ENCODE results near the gene SLC6A8.

Gene SLC6A8

GRCh38 chrX:153648358-153649177 lies 39.2 kb upstream of the SLC6A8 start:
- no peak for DNase-seq (ENCODE audit: low spot score)
- no peak for FAIRE-seq

GRCh38 chrX:153649178-153649914 lies 38.4 kb upstream of the SLC6A8 start:
- FAIRE-seq (no peak), DNase-seq (ENCODE audit: low spot score) (peak; percentile 4)

DNA sequence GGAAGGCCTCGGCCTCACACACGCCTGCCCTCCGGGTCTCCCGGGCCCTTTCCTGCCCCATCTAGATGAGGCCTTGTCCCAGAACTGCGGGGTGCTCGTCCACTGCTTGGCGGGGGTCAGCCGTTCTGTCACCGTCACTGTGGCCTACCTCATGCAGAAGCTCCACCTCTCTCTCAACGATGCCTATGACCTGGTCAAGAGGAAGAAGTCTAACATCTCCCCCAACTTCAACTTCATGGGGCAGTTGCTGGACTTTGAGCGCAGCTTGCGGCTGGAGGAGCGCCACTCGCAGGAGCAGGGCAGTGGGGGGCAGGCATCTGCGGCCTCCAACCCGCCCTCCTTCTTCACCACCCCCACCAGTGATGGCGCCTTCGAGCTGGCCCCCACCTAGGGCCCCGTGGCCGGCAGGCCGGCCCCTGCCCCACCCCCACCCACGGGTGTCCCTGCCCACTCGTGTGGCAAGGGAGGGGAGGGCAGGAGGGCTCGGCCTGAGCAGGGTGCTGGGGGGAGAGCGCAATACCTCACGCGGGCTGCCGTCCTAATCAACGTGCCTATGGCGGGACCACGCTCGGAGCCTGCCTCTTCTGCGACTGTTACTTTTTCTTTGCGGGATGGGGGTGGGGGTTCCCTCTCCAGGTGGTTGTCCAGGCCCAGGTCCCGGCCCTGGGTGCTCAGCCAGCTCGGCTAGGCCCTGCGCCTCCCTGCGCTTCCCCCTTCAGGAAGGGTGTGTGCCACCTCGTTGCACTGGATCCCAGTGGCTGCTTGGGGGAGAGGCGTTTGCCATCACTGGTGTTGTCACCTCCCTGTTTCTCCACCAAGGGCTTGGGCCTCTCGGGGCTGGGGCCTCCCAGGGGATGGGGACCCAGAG lies 37.6 kb upstream of the SLC6A8 start:
- no peak for FAIRE-seq

DNA sequence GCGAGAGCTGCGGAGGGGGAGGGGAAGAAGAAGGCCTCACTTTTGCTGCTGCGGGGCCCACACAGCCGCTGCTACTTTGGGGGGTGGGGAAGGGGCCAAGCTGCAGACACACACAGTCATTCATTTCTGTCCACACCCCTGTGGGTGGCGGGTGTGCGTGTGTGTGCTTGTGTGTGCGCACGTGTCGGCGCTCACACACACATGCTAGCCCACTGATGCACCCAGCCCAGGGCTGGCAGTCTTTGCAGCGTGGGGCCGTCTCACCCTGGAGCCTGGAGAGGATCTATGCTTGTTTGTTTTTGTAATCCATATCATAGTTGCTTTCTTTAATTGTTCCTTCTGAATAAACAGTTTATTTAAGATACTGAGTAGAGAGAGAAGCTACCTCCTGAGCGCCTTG lies 36.8 kb upstream of the SLC6A8 start:
- DNase-seq (ENCODE audit: low spot score) (no peak), FAIRE-seq (no peak)

More for the DNA sequence above, 37.6 kb upstream of the SLC6A8 start:
- no peak for DNase-seq (ENCODE audit: low spot score)

GRCh38 chrX:153651540-153652079 lies 36.1 kb upstream of the SLC6A8 start:
- no peak for FAIRE-seq
- DNase-seq (ENCODE audit: low spot score), result no peak

DNA sequence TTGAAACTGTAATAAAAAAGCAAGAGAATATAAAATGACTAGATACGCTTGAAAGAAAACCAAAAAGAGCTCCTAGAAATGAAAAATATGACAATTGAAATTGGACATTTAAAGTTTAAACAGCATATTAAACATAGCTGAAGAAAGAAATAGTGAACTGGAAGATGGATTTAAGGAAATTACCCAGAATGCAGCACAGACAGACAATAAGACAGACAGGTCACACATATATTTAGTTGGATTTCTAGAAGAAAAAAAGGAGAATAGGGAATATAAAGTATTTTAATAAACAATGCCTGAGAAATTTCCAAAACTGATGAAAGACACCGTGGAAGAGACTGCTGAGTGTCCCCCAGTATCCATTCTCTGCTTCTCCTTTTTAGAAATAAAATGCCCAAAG lies 34.2 kb upstream of the SLC6A8 start:
- no peak for DNase-seq (ENCODE audit: low spot score)
- no peak for FAIRE-seq

DNA sequence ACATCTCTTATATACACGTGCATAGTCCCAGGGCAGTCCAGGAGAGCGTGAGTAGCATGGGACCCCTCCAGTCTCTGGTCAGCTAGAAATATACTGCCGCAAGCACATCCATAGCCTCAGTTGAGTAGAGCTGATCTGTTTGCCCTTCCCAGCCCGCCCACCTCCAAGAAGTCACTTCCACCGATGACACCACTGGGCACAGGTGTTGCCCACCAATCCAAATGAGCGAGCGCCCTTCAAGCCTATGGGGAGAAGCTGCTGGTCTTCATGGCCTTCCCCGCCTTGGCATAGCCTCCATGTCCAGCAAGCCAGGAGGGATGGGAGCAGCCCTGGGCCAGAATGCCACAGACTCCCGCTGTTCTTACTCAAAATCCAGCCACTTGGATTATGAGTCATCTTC lies 30.6 kb upstream of the SLC6A8 start:
- DNase-seq (ENCODE audit: low spot score) (no peak), FAIRE-seq (no peak)

DNA sequence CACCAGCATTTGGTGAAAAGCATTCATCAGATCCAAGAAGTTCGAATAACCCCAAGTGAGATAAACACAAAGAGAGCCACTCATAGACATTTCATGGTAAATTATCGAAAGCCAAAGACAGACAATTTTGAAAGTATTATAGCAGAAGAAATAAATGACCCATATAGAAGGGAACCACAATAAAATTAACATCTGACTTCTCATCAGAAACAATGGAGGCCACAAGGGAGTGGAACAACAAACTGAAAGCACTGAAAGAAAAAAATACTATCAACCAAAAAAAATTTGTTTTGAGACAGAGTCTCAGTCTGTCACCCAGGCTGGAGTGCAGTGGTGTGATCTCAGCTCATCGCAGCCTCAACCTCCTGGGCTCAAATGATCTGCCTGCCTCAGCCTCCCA lies 28.5 kb upstream of the SLC6A8 start:
- FAIRE-seq (no peak), DNase-seq (ENCODE audit: low spot score) (no peak)

GRCh38 chrX:153662266-153662665 lies 25.5 kb upstream of the SLC6A8 start:
- DNase-seq (ENCODE audit: low spot score), result peak; percentile 14
- no peak for FAIRE-seq

DNA sequence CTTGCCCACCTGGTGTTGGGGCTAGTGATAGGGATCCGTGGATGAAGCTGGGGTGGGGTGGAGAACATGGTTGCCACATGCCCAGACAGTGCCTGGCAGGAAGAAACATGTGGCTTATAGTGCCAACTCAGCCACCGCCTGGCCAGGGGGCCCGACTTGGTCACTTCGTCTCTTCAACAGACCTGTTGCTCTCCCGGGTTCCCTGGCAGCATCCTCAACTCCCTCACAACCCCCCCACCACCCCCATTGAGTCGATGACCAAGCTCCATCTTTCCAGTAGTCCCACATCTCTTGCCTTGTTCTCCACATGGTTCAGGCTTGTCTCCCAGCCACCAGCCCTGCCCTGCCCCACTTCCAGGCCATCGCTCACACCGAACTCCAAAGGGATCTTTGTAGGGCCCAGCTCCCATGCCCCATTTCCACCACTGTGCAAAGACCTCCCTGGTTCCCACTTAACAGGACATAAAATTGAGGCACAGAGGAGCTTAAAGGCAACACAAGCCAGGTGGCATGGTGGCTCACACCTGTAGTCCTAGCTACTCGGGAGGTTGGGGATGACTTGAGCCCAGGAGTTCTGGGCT lies 21.9 kb upstream of the SLC6A8 start:
- FAIRE-seq, result no peak
- no peak for DNase-seq (ENCODE audit: low spot score)

- DNase-seq (ENCODE audit: low spot score) (no peak), FAIRE-seq (no peak)
These were observed 20.3 kb upstream of the SLC6A8 start for GRCh38 chrX:153667281-153667955.

- FAIRE-seq (no peak), DNase-seq (ENCODE audit: low spot score) (peak; percentile 51)
These were observed 19.8 kb upstream of the SLC6A8 start for GRCh38 chrX:153667956-153668396.

GRCh38 chrX:153668423-153669173 lies 19.1 kb upstream of the SLC6A8 start:
- no peak for DNase-seq (ENCODE audit: low spot score)
- FAIRE-seq, result no peak

DNA sequence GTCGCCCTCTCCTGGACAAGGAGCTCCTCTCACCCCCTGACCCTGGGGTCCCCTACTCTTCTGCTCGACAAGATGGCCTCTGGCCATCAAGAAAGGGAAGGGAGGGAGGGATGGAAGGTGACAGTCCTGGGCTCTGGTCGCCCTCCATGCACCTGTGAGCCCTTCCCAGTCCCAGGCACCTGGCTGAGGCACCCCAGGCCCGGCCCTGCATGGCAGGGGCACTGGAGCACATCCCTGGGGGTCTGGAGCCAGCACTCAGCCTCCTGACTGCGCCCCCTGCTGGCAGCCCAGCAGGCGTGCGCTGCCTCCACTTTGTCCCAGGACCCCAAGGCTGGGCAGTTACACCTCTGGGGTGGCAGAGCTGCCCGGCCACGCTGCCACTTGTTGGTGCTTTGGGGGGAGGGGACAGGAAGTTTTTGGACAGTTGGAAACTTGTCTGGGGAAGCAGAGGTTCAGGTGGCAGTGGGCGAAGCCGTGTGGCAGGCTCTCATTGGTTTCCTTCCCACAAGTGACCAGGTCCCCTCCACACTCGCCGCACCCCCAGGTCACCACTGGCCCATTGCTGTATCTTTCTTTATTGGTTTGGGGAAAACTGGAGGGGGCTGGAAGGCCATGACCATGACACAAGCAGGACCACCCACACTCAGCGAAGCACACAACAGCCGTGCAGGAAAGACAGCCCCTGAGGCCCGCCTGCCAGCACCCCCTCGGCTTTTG lies 18.4 kb upstream of the SLC6A8 start:
- FAIRE-seq (no peak), DNase-seq (ENCODE audit: low spot score) (no peak)

- DNase-seq (ENCODE audit: low spot score) (no peak), FAIRE-seq (no peak)
These were observed 17.6 kb upstream of the SLC6A8 start for GRCh38 chrX:153669901-153670731.

- DNase-seq (ENCODE audit: low spot score) (no peak), FAIRE-seq (no peak)
These were observed 16.8 kb upstream of the SLC6A8 start for GRCh38 chrX:153670748-153671588.
